Activated CD8-positive, alpha-beta T cell treated with anti-CD3 and anti-CD28 coated beads for 36 hours (primary cell): ENCODE results near the gene NEURL1. TPM values are rescaled to one million over a fixed set of nuclear protein-coding genes. Genes with fewer than 3 reads are reported as not detected.

Experiments
- ATAC-seq: fragments of 200-7000 bp; cut with Tn5 transposase; one replicate; pipeline ENCODE4 v1.10.0; 2021; ENCODE audit warnings: mild to moderate bottlenecking, moderate library complexity
- CTCF ChIA-PET: fragments of 350-600 bp; sonication (Branson Sonifier 250); formaldehyde crosslinking; loops from one replicate; lab custom pipeline; 2021; ENCODE audit warnings: antibody characterized with exemption; lab: Charles Lee
- POLR2A ChIA-PET: fragments of 350-600 bp; sonication (Branson Sonifier 250); formaldehyde crosslinking; loops from one replicate; lab custom pipeline; 2021; ENCODE audit warnings: antibody characterized with exemption; lab: Charles Lee
- DNase-seq: peaks from one replicate; pipeline ENCODE4 v3.0.0-alpha.2; 2020
- H3K27ac Mint-ChIP-seq: one replicate; pipeline ENCODE4 v1.8.0; 2021; ENCODE audit warnings: mild to moderate bottlenecking, mixed read lengths
- H3K27me3 Mint-ChIP-seq: one replicate; pipeline ENCODE4 v1.8.0; 2021; ENCODE audit warnings: mixed read lengths
- H3K36me3 Mint-ChIP-seq: one replicate; pipeline ENCODE4 v1.8.0; 2021; ENCODE audit warnings: low read depth, mixed read lengths
- H3K4me1 Mint-ChIP-seq: one replicate; pipeline ENCODE4 v1.8.0; 2021; ENCODE audit warnings: low read depth, mixed read lengths
- H3K4me3 Mint-ChIP-seq: one replicate; pipeline ENCODE4 v1.8.0; 2021; ENCODE audit warnings: mild to moderate bottlenecking, moderate library complexity, mixed read lengths
- H3K9me3 Mint-ChIP-seq: one replicate; pipeline ENCODE4 v1.8.0; 2021; ENCODE audit warnings: mixed read lengths
- CTCF ChIP-seq: fragments of 200-600 bp; IDR thresholded peaks from one replicate; pipeline ENCODE4 v1.8.0; 2022; ENCODE audit warnings: antibody characterized with exemption, mild to moderate bottlenecking
- intact Hi-C: fragments of 100-400 bp; cut with micrococcal nuclease; formaldehyde crosslinking; loops from one replicate; pipeline ENCODE4 v1.10.0; 2022
- total RNA-seq, 2 experiments: library from RNA; stranded (reverse); gene quantifications; one replicate each; pipeline ENCODE4 v1.2.3, GENCODE V29; 2021

Gene NEURL1
- total RNA-seq, 2 experiments from 2014 or later, result 1.7 to 1.9 TPM

GRCh38 chr10:103510046-103510685 lies 16.7 kb downstream of the NEURL1 start:
- no peak for DNase-seq
- no peak for ATAC-seq
- Mint-ChIP-seq H3K4me1 (no peaks in the 10 kb centered on the region), H3K36me3 (no peaks in the 10 kb centered on the region), H3K27me3 (peaks cover 19% of the 10 kb centered on the region), H3K9me3 (no peaks in the 10 kb centered on the region), H3K27ac (no peak overlapping the region), H3K4me3 (no peak overlapping the region)
- no peak for TF ChIP-seq CTCF
- intact Hi-C loops, result no loop called here
- ChIA-PET POLR2A (interaction anchor here (0.6 to 0.7 kb wide), 2 partner anchors 19 to 399 kb away, joined by 3 read pairs; no protein-coding TSS in a partner anchor), CTCF (interaction anchor here (1.1 to 1.9 kb wide), 5 partner anchors 10 to 56 kb away, joined by 4 to 7 read pairs (median 5); no protein-coding TSS in a partner anchor)

- peaks cover 3% of the 10 kb centered on the region for H3K4me1 Mint-ChIP-seq
- CTCF ChIA-PET, result interaction anchor here (1.1 to 1.5 kb wide), 3 partner anchors 11 to 53 kb away, joined by 4 to 5 read pairs (median 5); no protein-coding TSS in a partner anchor
- no peak for TF ChIP-seq CTCF
- H3K9me3 Mint-ChIP-seq, result no peaks in the 10 kb centered on the region
- no peaks in the 10 kb centered on the region for H3K36me3 Mint-ChIP-seq
- intact Hi-C loops, result no loop called here
- no peak for ATAC-seq
- H3K4me3 Mint-ChIP-seq, result no peak overlapping the region
- H3K27ac Mint-ChIP-seq, result no peak overlapping the region
- POLR2A ChIA-PET, result no interaction called here
- H3K27me3 Mint-ChIP-seq, result peaks cover 20% of the 10 kb centered on the region
- no peak for DNase-seq
These were observed 17.6 kb downstream of the NEURL1 start for GRCh38 chr10:103510791-103511752.

- peaks cover 7% of the 10 kb centered on the region for H3K4me1 Mint-ChIP-seq
- POLR2A ChIA-PET, result no interaction called here
- CTCF ChIA-PET, result no interaction called here
These were observed 18.7 kb downstream of the NEURL1 start for GRCh38 chr10:103512166-103512565.

GRCh38 chr10:103512591-103513379 lies 19.3 kb downstream of the NEURL1 start:
- ATAC-seq, result no peak
- Mint-ChIP-seq H3K4me1 (peaks cover 13% of the 10 kb centered on the region), H3K27ac (no peak overlapping the region), H3K9me3 (no peaks in the 10 kb centered on the region), H3K36me3 (no peaks in the 10 kb centered on the region), H3K27me3 (peaks cover 14% of the 10 kb centered on the region), H3K4me3 (no peak overlapping the region)
- no peak for TF ChIP-seq CTCF
- ChIA-PET CTCF (no interaction called here), POLR2A (no interaction called here)
- DNase-seq, result no peak
- intact Hi-C loops, result no loop called here

More at GRCh38 chr10:103512166-103512565, 18.7 kb downstream of the NEURL1 start:
- no peak for ATAC-seq
- no peak overlapping the region for H3K27ac Mint-ChIP-seq
- TF ChIP-seq CTCF, result no peak
- no peaks in the 10 kb centered on the region for H3K9me3 Mint-ChIP-seq
- peaks cover 15% of the 10 kb centered on the region for H3K27me3 Mint-ChIP-seq
- no peak for DNase-seq
- intact Hi-C loops, result no loop called here
- no peak overlapping the region for H3K4me3 Mint-ChIP-seq
- H3K36me3 Mint-ChIP-seq, result no peaks in the 10 kb centered on the region
